ENCODE results near the gene RPRD2.

DNA sequence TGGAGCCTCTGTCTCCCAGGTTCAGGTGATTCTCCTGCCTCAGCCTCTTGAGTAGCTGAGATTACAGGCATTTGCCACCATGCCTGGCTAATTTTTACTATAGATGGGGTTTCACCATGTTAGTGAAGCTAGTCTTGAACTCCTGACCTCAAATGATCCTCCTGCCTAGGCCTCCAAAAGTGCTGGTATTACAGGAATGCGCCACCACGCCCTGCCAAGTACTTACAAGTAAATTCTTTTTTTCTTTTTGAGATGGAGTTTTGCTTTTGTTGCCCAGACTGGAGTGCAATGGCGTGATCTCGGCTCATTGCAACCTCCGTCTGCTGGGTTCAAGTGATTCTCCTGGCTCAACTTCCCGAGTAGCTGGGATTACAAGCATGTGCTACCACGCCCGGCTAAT, 42.5 kb downstream of the RPRD2 start:
- no peak for TF ChIP-seq CTCF (IDR thresholded peaks at IDR 0.05; ENCODE audit: low read depth, low read length, poor library complexity, severe bottlenecking)
- TF ChIP-seq EZH2phosphoT487 (IDR thresholded peaks at IDR 0.05; ENCODE audit: borderline replicate concordance, low read length) = no peak

Data from DOHH2 (cell line).